HepG2 (cell line): ENCODE measurements around the gene RAB17. TPM values are rescaled to one million over a fixed set of nuclear protein-coding genes. Genes with fewer than 3 reads are reported as not detected.

Experiments
- ATAC-seq: fragments of 200-7000 bp; cut with Tn5 transposase; 3 replicates; pipeline ENCODE4 v1.9.1; 2020; ENCODE audit warnings: mild to moderate bottlenecking, moderate library complexity
- BruUV-seq: library from RNA; stranded (reverse); fragments of 400-500 nt; replicated peaks from 2 replicates; lab custom pipeline; 2021; lab: Mats Ljungman, UMichigan
- CTCF ChIA-PET: fragments of 300-600 bp; formaldehyde crosslinking; extraction: SDS; loops from one replicate; lab custom pipeline; 2021; ENCODE audit warnings: low total read pairs, inconsistent platforms, low intra/inter-chr PET ratio; lab: Yijun Ruan, JAX
- POLR2A ChIA-PET: fragments of 350-600 bp; sonication (Branson Sonifier 250); formaldehyde crosslinking; loops from one replicate; lab custom pipeline; 2020; ENCODE audit warnings: antibody characterized with exemption, inconsistent platforms; lab: Yijun Ruan, JAX
- DNase-seq: peaks from one replicate; pipeline ENCODE4 v3.0.0-alpha.2; 2015; ENCODE audit warnings: low spot score
- FAIRE-seq: peaks from 3 replicates; lab custom pipeline; 2011; peaks lifted over from hg19 to GRCh38; lab: Jason Lieb, UNC
- H2AFZ ChIP-seq: one replicate; pipeline ENCODE4 v1.6.1; 2011; ENCODE audit warnings: low read length, inconsistent platforms
- H3K27ac ChIP-seq: fragments of 300-600 bp; 3 replicates; pipeline ENCODE4 v1.8.0; 2011; ENCODE audit warnings: mixed run types, mild to moderate bottlenecking, mixed read lengths, low read length, inconsistent platforms; ENCODE audit not compliant: insufficient read depth; ENCODE audit errors: extremely low read length
- H3K27me3 ChIP-seq, 2 experiments: fragments of 200-600 bp in 1 of 2; 2 replicates in 1 of 2; 3 replicates in 1 of 2; pipeline versions ENCODE4 v1.6.0 to v1.8.0; 2011; ENCODE audit warnings: low read length in 2 of 2, mild to moderate bottlenecking in 2 of 2, moderate library complexity in 2 of 2, inconsistent platforms in 1 of 2; ENCODE audit not compliant: insufficient read depth in 2 of 2, control insufficient read depth in 1 of 2
- H3K36me3 ChIP-seq, 2 experiments: fragments of 200-600 bp in 1 of 2; replicated peaks in 1 of 2; 2 replicates in 1 of 2; 3 replicates in 1 of 2; pipeline versions ENCODE4 v1.5.1 to v1.8.0; 2011; ENCODE audit warnings: low read length in 2 of 2, inconsistent platforms in 1 of 2; ENCODE audit not compliant: insufficient read depth in 2 of 2, control insufficient read depth in 1 of 2
- H3K4me1 ChIP-seq: 2 replicates; pipeline ENCODE4 v1.5.1; 2012; ENCODE audit warnings: low read length, inconsistent platforms; ENCODE audit not compliant: insufficient read depth
- H3K4me2 ChIP-seq: 2 replicates; pipeline ENCODE4 v1.6.0; 2011; ENCODE audit warnings: low read depth, low read length, inconsistent platforms
- H3K4me3 ChIP-seq, 3 experiments: fragments of 200-600 bp in 1 of 3; sonication (generic), shearing (Covaris generic) in 1 of 3; replicated peaks in 1 of 3; 2 replicates each; pipeline ENCODE4 v1.5.1; 2011 to 2016; ENCODE audit warnings: low read length in 3 of 3, inconsistent platforms in 2 of 3, low read depth in 2 of 3, mild to moderate bottlenecking in 2 of 3, control low read depth in 1 of 3, mixed read lengths in 1 of 3; ENCODE audit not compliant: insufficient read depth in 1 of 3
- H3K79me2 ChIP-seq: one replicate; pipeline ENCODE4 v1.6.1; 2011; ENCODE audit warnings: low read length, inconsistent platforms; ENCODE audit not compliant: insufficient read depth
- H3K9ac ChIP-seq: 2 replicates; pipeline ENCODE4 v1.6.0; 2011; ENCODE audit warnings: mild to moderate bottlenecking, low read depth, low read length, inconsistent platforms; ENCODE audit not compliant: insufficient read depth
- H3K9me3 ChIP-seq: 2 replicates; pipeline ENCODE4 v1.5.1; 2012; ENCODE audit warnings: mild to moderate bottlenecking, low read length
- H4K20me1 ChIP-seq: 2 replicates; pipeline ENCODE4 v1.6.0; 2011; ENCODE audit warnings: inconsistent platforms, mild to moderate bottlenecking, low read length, moderate library complexity; ENCODE audit not compliant: insufficient read depth
- CHD4 ChIP-seq: fragments of 200-600 bp; sonication (generic); IDR thresholded peaks from 2 replicates; pipeline ENCODE4 v1.7.0; 2017; ENCODE audit warnings: mild to moderate bottlenecking, low read length, borderline replicate concordance
- EHMT2 ChIP-seq: fragments of 200-600 bp; sonication (generic); IDR thresholded peaks from 2 replicates; pipeline ENCODE4 v1.7.0; 2017; ENCODE audit warnings: antibody characterized with exemption, low read depth, low read length, borderline replicate concordance
- GTF3A ChIP-seq: sonication (generic); formaldehyde crosslinking; conservative IDR thresholded peaks from 2 replicates; pipeline ENCODE4 v1.4.0; 2020; ENCODE audit warnings: mild to moderate bottlenecking, missing genetic modification reagents
- HMGA1 ChIP-seq: sonication (generic); formaldehyde crosslinking; conservative IDR thresholded peaks from 2 replicates; pipeline ENCODE4 v1.4.0; 2020; ENCODE audit warnings: missing genetic modification reagents
- IKZF4 ChIP-seq: sonication (generic); formaldehyde crosslinking; IDR thresholded peaks from 2 replicates; pipeline ENCODE4 v1.5.1; 2020; ENCODE audit warnings: borderline replicate concordance, mild to moderate bottlenecking, low read depth, missing genetic modification reagents; ENCODE audit errors: not compliant biosample characterization
- JARID2 ChIP-seq: sonication (generic); formaldehyde crosslinking; IDR thresholded peaks from 2 replicates; pipeline ENCODE4 v1.8.1; 2023; ENCODE audit warnings: missing genetic modification reagents, inconsistent platforms; ENCODE audit not compliant: insufficient replicate concordance
- MEF2D ChIP-seq: sonication (generic); formaldehyde crosslinking; IDR thresholded peaks from 2 replicates; pipeline ENCODE4 v1.5.1; 2020; ENCODE audit warnings: mild to moderate bottlenecking, missing genetic modification reagents
- MEIS2 ChIP-seq: sonication (generic); formaldehyde crosslinking; IDR thresholded peaks from 2 replicates; pipeline ENCODE4 v1.9.0; 2021; ENCODE audit warnings: mild to moderate bottlenecking, missing genetic modification reagents
- NR0B2 ChIP-seq: sonication (generic); formaldehyde crosslinking; IDR thresholded peaks from 2 replicates; pipeline ENCODE4 v1.4.0; 2020; ENCODE audit warnings: mild to moderate bottlenecking, missing genetic modification reagents
- SNAI1 ChIP-seq: sonication (generic); formaldehyde crosslinking; IDR thresholded peaks from 2 replicates; pipeline ENCODE4 v1.5.0; 2020; ENCODE audit warnings: mild to moderate bottlenecking, missing genetic modification reagents, borderline replicate concordance
- SPEN ChIP-seq: sonication (generic); formaldehyde crosslinking; IDR thresholded peaks from 2 replicates; pipeline ENCODE4 v1.5.1; 2020; ENCODE audit warnings: low read depth, mild to moderate bottlenecking, missing genetic modification reagents
- SRY ChIP-seq: sonication (generic); formaldehyde crosslinking; IDR thresholded peaks from 2 replicates; pipeline ENCODE4 v1.8.0; 2022; ENCODE audit warnings: mild to moderate bottlenecking, missing genetic modification reagents
- ZBTB38 ChIP-seq: sonication (generic); formaldehyde crosslinking; IDR thresholded peaks from 2 replicates; pipeline ENCODE4 v1.5.1; 2020; ENCODE audit warnings: mild to moderate bottlenecking, missing genetic modification reagents
- ZMAT5 ChIP-seq: sonication (generic); formaldehyde crosslinking; IDR thresholded peaks from 2 replicates; pipeline ENCODE4 v1.5.0; 2020; ENCODE audit warnings: mild to moderate bottlenecking, low read depth, missing genetic modification reagents, borderline replicate concordance
- ZMYM3 ChIP-seq: sonication (generic); formaldehyde crosslinking; IDR thresholded peaks from 2 replicates; pipeline ENCODE4 v1.5.1; 2020; ENCODE audit warnings: mild to moderate bottlenecking, missing genetic modification reagents
- ZNF121 ChIP-seq: sonication (generic); formaldehyde crosslinking; IDR thresholded peaks from 2 replicates; pipeline ENCODE4 v1.5.0; 2020; ENCODE audit warnings: mild to moderate bottlenecking, missing genetic modification reagents
- ZNF224 ChIP-seq: sonication (generic); formaldehyde crosslinking; IDR thresholded peaks from 2 replicates; pipeline ENCODE4 v1.5.0; 2020; ENCODE audit warnings: mild to moderate bottlenecking, missing genetic modification reagents
- ZNF263 ChIP-seq: sonication (generic); formaldehyde crosslinking; IDR thresholded peaks from 2 replicates; pipeline ENCODE4 v1.4.0; 2020; ENCODE audit warnings: missing genetic modification reagents
- ZNF567 ChIP-seq: sonication (generic); formaldehyde crosslinking; IDR thresholded peaks from 2 replicates; pipeline ENCODE4 v1.8.1; 2023; ENCODE audit warnings: mild to moderate bottlenecking, missing genetic modification reagents, borderline replicate concordance
- ZNF574 ChIP-seq: sonication (generic); formaldehyde crosslinking; IDR thresholded peaks from 2 replicates; pipeline ENCODE4 v1.4.0; 2020; ENCODE audit warnings: missing genetic modification reagents
- ZNF652 ChIP-seq: IDR thresholded peaks from 2 replicates; pipeline ENCODE4 v1.6.1; 2016; ENCODE audit warnings: low read depth, borderline replicate concordance
- ZNF7 ChIP-seq: IDR thresholded peaks from 2 replicates; pipeline ENCODE4 v1.6.1; 2016; ENCODE audit warnings: missing biosample characterization, missing genetic modification reagents
- ZSCAN9 ChIP-seq: IDR thresholded peaks from 2 replicates; pipeline ENCODE4 v1.6.1; 2016; ENCODE audit warnings: borderline replicate concordance
- WGBS: methylation state at CpG from one replicate; pipeline ENCODE4 v1.1.6; 2017; ENCODE audit warnings: low lambda C conversion rate; 5-methylcytosine and 5-hydroxymethylcytosine counted together
- in situ Hi-C: cut with HindIII; loops from 2 replicates; pipeline ENCODE4 v1.10.0; 2017; ENCODE audit warnings: low pct_unique_long_range_greater_than_20kb; ENCODE audit not compliant: extremely low pct_ligation_motif_present
- intact Hi-C: fragments of 100-400 bp; cut with micrococcal nuclease; formaldehyde crosslinking; loops from one replicate; pipeline ENCODE4 v1.10.0; 2022; ENCODE audit not compliant: unreplicated experiment
- polyA plus RNA-seq, 8 experiments: library from polyadenylated mRNA; depleted of rRNA in 3 of 8; stranded (reverse) in 7 of 8; unstranded in 1 of 8; fragments of >200 nt; fragmentation: Illumina TruSeq in 4 of 8; extraction: Trizol in 4 of 8; gene quantifications; 2 replicates each; pipeline versions ENCODE4 v1.2.1 to v1.2.3, GENCODE V29; 2011 to 2016; ENCODE audit warnings: low read depth in 4 of 8, missing spikeins in 1 of 8, mixed read lengths in 1 of 8; ENCODE audit not compliant: insufficient read depth in 1 of 8
- total RNA-seq, 5 experiments: library from RNA; depleted of rRNA; stranded (reverse); fragments of >200 nt; fragmentation: Illumina TruSeq; extraction: Trizol; gene quantifications; 2 replicates each; pipeline ENCODE4 v1.2.3, GENCODE V29; 2016; ENCODE audit warnings: low read depth in 1 of 5

Gene RAB17
- total and polyA plus RNA-seq, 2 of the 13 experiments (the other 11 are each of a cell fraction or from before 2014, with no cell fraction given) = 68.0 to 124 TPM

- in situ Hi-C loops (no loop called here), intact Hi-C loops (no loop called here)
- H3K27me3 ChIP-seq = no peaks in the 10 kb centered on the region
- DNase-seq (no peak), FAIRE-seq (no peak), ATAC-seq (no peak)
- peak overlapping the region; percentile 93 for H3K4me2 ChIP-seq
- no peaks in the 10 kb centered on the region for H3K36me3 ChIP-seq
- WGBS = 52% methylated on average over 14 of the region's 14 CpGs
- ChIA-PET POLR2A (no interaction called here), CTCF (no interaction called here)
- peak overlapping the region in 2 of 3 experiments; percentile 23 to 46; a peak in 3 of 6 replicates for H3K4me3 ChIP-seq
- H3K4me1 ChIP-seq = peaks cover 99% of the 10 kb centered on the region
- H3K27ac ChIP-seq = no peak overlapping the region
- no TSS peak for BruUV-seq
- no peaks in the 10 kb centered on the region for H3K9me3 ChIP-seq
- H3K79me2 ChIP-seq = peaks cover 7% of the 10 kb centered on the region
- no peaks in the 10 kb centered on the region for H4K20me1 ChIP-seq
- peak overlapping the region; percentile 9; the same call in 1 of the 2 replicates for H3K9ac ChIP-seq
- no peak overlapping the region for H2AFZ ChIP-seq
- 0 out of 2 replicates have a peak, but pooled peaks have one; percentile 30 for TF ChIP-seq ZNF263
- TF ChIP-seq MEF2D = 0 out of 2 replicates have a peak, but pooled peaks have one; percentile 15
- no peak for TF ChIP-seq ZNF121 (CRISPR knock-in tag)
- TF ChIP-seq ZSCAN9 (CRISPR knock-in tag) = no peak
- no peak for TF ChIP-seq MEIS2
- no peak for TF ChIP-seq NR0B2 (CRISPR knock-in tag)
- no peak for TF ChIP-seq SPEN (CRISPR knock-in tag)
- no peak for TF ChIP-seq IKZF4 (CRISPR knock-in tag)
- TF ChIP-seq SRY (CRISPR knock-in tag) = no peak
- no peak for TF ChIP-seq HMGA1 (CRISPR knock-in tag)
- TF ChIP-seq ZNF574 (CRISPR knock-in tag) = 0 out of 2 replicates have a peak, but pooled peaks have one; percentile 27
- TF ChIP-seq EHMT2 = no peak
- no peak for TF ChIP-seq ZNF567 (CRISPR knock-in tag)
- TF ChIP-seq JARID2 (CRISPR knock-in tag) = no peak
- TF ChIP-seq ZNF652 (CRISPR knock-in tag) = no peak
- TF ChIP-seq ZMAT5 (CRISPR knock-in tag) = no peak
- no peak for TF ChIP-seq ZNF7 (CRISPR knock-in tag)
- no peak for TF ChIP-seq GTF3A
- peak; percentile 82 for TF ChIP-seq ZMYM3 (CRISPR knock-in tag)
- TF ChIP-seq ZNF224 (CRISPR knock-in tag) = no peak
- no peak for TF ChIP-seq SNAI1 (CRISPR knock-in tag)
- TF ChIP-seq ZBTB38 = peak; percentile 75
- no peak for TF ChIP-seq CHD4
Measured at GRCh38 chr2:237598468-237599208, 8.1 kb upstream of the RAB17 start.
